Mucosa of rectum (tissue), 2 donors: ENCODE results near the gene STXBP5.
A peak's percentile ranks its signal among the peaks of the same experiment; 100 is the strongest.

ENCODE experiments used
- H3K27ac ChIP-seq, 2 donors: one replicate each; pipeline ENCODE4 v1.7.0; 2013; ENCODE audit warnings: inconsistent platforms in 2 of 2, low read depth in 2 of 2, low read length in 2 of 2
- H3K27me3 ChIP-seq, 2 donors: one replicate each; pipeline ENCODE4 v1.7.0; 2013; ENCODE audit warnings: low read length in 2 of 2; ENCODE audit not compliant: control insufficient read depth in 2 of 2, insufficient read depth in 2 of 2
- H3K36me3 ChIP-seq, 2 donors: one replicate each; pipeline ENCODE4 v1.7.0; 2013; ENCODE audit warnings: low read length in 2 of 2; ENCODE audit not compliant: control insufficient read depth in 2 of 2, insufficient read depth in 2 of 2
- H3K4me1 ChIP-seq, 2 donors: one replicate each; pipeline ENCODE4 v1.7.0; 2013; ENCODE audit warnings: low read length in 2 of 2, mild to moderate bottlenecking in 1 of 2; ENCODE audit not compliant: control insufficient read depth in 2 of 2, insufficient read depth in 2 of 2
- H3K4me3 ChIP-seq, 2 donors: one replicate each; pipeline ENCODE4 v1.7.0; 2013; ENCODE audit warnings: low read length in 2 of 2
- H3K9ac ChIP-seq, 2 donors: one replicate each; pipeline ENCODE4 v1.7.0; 2013; ENCODE audit warnings: low read length in 2 of 2, low read depth in 1 of 2, mild to moderate bottlenecking in 1 of 2
- H3K9me3 ChIP-seq, 2 donors: one replicate each; pipeline ENCODE4 v1.7.0; 2013; ENCODE audit warnings: low read length in 2 of 2; ENCODE audit not compliant: control insufficient read depth in 2 of 2
- donor health status: healthy.
- donor health status: Normal muscosa, but diverticular disease.

Gene STXBP5

DNA sequence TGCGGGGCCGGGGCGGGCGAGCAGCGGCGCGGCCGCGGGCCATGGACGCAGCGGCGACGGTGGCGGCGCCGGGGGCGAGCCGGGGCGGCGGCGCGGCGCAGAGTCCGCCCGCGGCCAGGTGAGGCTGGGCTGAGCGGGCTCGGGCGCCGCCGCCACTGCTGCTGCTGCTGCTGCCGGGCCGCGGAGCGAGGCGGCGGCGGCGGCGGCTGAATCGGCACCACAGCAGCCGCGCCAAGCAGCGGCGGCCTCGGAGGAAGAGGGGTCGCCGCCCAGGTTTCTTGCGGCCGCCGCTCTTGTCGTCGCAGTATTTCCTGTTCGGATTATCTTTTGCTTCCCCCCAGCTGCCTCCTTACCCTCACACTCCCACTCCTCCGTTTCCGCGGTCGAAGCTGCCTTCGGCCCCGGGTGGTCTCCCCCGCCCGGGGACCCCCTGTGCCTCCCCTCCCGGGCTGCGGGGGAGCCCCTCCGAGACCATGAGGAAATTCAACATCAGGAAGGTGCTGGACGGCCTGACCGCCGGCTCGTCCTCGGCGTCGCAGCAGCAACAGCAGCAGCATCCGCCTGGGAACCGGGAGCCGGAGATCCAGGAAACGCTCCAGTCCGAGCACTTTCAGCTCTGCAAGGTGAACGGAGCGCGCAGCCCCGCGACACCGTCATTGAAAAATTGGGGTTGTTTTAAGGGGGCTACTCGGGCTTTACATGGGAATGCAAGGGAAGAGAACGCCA lies at the start of gene STXBP5:
Gene STXBP5 (plus strand): TSS at position 358 of the 726 bp plus-strand sequence. CDS start 116 bp downstream, at position 474.
- H3K27me3 ChIP-seq: no peaks in the 10 kb centered on the region
- no peaks in the 10 kb centered on the region for H3K9me3 ChIP-seq
- peak within 1 kb of the TSS; percentile 97 to 98 for H3K27ac ChIP-seq
- no peaks in the 10 kb centered on the region for H3K36me3 ChIP-seq
- H3K4me1 ChIP-seq: peaks cover 4 to 7% of the 10 kb centered on the region in 2 donors
- H3K4me3 ChIP-seq: peak within 1 kb of the TSS; percentile 78 to 99
- H3K9ac ChIP-seq: peak within 1 kb of the TSS; percentile 96 to 98

DNA sequence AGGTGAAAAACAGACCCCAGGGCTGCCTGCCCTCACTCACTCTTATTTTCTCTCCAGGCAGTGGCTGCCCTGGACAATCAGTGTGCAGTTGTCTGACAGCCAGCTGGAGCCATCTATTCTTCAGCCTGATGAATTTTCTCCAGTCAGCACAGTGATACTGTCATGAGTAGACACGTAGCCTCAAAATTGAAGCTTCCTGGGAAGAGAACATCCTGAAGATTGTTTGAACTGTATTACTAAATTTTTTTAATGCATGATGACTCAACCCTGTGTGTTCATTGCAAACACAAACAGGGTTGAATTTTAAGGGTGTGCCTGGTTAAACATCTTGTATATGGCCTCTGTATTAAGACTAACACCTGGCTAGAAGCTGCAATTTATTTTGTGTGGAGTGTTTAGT lies 49.8 kb upstream of the STXBP5 start:
- H3K27me3 ChIP-seq: no peaks in the 10 kb centered on the region
- H3K9me3 ChIP-seq: no peaks in the 10 kb centered on the region
- peak overlapping the region; percentile 40 to 80 for H3K27ac ChIP-seq
- no peaks in the 10 kb centered on the region for H3K36me3 ChIP-seq
- peak overlapping the region in 1 of 2 donors; percentile 18 for H3K9ac ChIP-seq
- H3K4me1 ChIP-seq: peaks cover 0 to 26% of the 10 kb centered on the region in 2 donors
- peak overlapping the region; percentile 2 to 40 for H3K4me3 ChIP-seq

GRCh38 chr6:147156218-147156617 lies 48.0 kb upstream of the STXBP5 start:
- Histone ChIP-seq H3K36me3 (no peaks in the 10 kb centered on the region), H3K27ac (no peak overlapping the region), H3K27me3 (no peaks in the 10 kb centered on the region), H3K9ac (no peak overlapping the region), H3K4me1 (peaks cover 0 to 12% of the 10 kb centered on the region in 2 donors), H3K4me3 (no peak overlapping the region), H3K9me3 (no peaks in the 10 kb centered on the region)

DNA sequence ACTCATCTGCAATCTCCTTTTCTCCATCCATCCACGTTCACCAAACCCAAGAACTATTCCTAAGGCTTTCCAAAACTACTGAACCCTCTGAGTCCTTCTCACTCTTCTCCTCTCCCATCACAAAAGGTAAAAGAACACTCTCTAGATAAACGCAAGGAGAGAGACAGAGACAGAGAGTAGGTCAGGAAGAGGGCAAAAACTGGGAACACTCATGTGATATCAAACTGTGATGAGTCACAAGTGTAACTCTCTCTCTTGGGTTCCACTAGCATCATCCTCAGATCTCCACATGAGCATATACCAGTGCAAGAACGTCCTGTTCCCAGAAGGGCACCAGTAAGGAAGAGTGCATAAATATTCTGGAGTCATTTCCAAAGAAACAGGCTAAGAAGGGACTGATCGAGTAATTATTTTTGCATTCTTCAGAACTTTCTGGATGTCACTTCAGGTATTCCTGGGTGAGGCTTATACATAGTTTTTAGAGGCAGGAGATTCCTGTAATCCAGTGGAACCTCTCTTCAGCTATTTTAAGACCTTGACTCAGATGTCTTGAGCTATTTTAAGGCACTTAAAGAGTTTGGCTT lies 47.3 kb upstream of the STXBP5 start:
- Histone ChIP-seq H3K4me1 (peaks cover 0 to 12% of the 10 kb centered on the region in 2 donors), H3K4me3 (no peak overlapping the region), H3K36me3 (no peaks in the 10 kb centered on the region), H3K27me3 (no peaks in the 10 kb centered on the region), H3K9ac (no peak overlapping the region), H3K27ac (no peak overlapping the region), H3K9me3 (no peaks in the 10 kb centered on the region)

DNA sequence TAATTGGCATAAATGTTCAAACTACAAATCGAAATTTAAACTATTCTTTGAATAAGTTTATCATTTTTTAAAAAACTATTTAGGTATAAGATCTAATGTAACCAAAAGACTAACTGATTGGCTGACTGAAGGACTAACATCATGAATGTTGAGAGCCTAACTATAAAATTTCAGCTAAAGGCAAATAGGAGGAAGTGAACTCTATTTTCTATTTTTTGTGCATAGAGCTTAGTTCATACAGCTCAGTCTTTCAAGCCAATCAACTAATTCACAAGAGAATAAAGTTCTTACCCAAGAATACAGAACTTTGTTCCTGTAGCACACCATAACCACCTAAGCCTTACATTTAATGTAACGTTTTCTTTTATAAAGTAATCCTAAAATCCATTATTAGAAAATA lies 46.3 kb upstream of the STXBP5 start:
- Histone ChIP-seq H3K4me1 (peaks cover 0 to 15% of the 10 kb centered on the region in 2 donors), H3K4me3 (no peak overlapping the region), H3K27me3 (no peaks in the 10 kb centered on the region), H3K9ac (no peak overlapping the region), H3K9me3 (no peaks in the 10 kb centered on the region), H3K27ac (no peak overlapping the region), H3K36me3 (no peaks in the 10 kb centered on the region)

DNA sequence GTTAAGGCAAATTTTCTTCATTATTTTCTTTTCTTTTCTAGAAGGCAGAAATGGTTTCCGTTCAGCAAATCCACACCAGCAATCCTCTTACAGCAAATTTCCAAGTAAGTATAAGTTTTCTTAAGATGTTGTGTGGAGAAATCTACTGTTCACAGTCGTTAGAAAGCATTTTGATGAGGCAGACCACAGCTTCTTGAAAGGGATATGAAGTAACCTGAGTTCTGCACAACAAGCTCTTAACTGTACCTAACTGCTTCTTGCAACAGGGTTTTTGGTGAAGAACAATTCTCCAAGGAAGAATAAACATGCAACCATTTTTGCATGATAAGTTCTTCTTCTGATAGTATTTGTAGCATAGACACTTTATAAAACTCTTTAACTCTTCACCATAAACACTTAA lies 45.3 kb upstream of the STXBP5 start:
- Histone ChIP-seq H3K27ac (no peak overlapping the region), H3K9ac (no peak overlapping the region), H3K4me3 (no peak overlapping the region), H3K27me3 (no peaks in the 10 kb centered on the region), H3K4me1 (peaks cover 0 to 9% of the 10 kb centered on the region in 2 donors), H3K9me3 (no peaks in the 10 kb centered on the region), H3K36me3 (no peaks in the 10 kb centered on the region)

GRCh38 chr6:147159536-147160374 lies 44.5 kb upstream of the STXBP5 start:
- Histone ChIP-seq H3K27me3 (no peaks in the 10 kb centered on the region), H3K27ac (no peak overlapping the region), H3K9ac (no peak overlapping the region), H3K9me3 (no peaks in the 10 kb centered on the region), H3K4me1 (peaks cover 0 to 4% of the 10 kb centered on the region in 2 donors), H3K4me3 (no peak overlapping the region), H3K36me3 (no peaks in the 10 kb centered on the region)

- no peak overlapping the region for H3K4me3 ChIP-seq
- H3K9ac ChIP-seq: no peak overlapping the region
- peaks cover 0 to 4% of the 10 kb centered on the region in 2 donors for H3K4me1 ChIP-seq
- no peaks in the 10 kb centered on the region for H3K36me3 ChIP-seq
- H3K27ac ChIP-seq: no peak overlapping the region
- H3K27me3 ChIP-seq: no peaks in the 10 kb centered on the region
- no peaks in the 10 kb centered on the region for H3K9me3 ChIP-seq
These were observed 43.6 kb upstream of the STXBP5 start for GRCh38 chr6:147160593-147160992.

DNA sequence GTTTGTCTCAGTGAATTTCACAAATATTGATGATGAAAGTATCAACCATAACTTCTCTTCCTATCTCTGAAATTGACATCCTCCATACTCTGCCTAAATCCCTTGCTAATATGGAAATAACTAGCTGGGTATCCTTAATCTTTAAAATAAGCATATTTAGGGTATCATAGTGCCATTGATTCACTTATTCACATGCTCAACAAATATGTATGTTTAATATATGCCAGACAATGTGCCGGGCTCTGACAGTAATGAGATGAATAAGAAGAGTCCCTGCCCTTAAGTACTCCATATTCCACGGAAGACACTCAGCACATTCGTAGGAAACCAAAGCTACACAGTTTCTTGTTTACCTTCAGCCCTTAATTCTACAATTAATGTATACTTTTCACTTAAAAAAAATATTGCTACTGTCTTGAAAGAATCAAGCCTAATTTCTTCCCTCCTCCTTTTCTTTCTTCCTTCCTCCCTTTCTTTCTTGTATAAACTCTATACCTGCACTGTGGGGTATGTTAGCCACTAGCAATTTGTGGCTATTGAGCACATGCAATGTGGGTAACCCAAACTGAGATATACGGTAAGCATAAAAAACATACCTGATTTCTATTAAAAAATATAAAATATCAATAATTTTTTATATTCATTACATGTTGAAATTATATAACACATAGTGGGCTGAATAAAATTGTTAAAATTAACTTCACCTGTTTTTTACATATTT lies 42.8 kb upstream of the STXBP5 start:
- Histone ChIP-seq H3K4me1 (peaks cover 0 to 4% of the 10 kb centered on the region in 2 donors), H3K27me3 (no peaks in the 10 kb centered on the region), H3K4me3 (no peak overlapping the region), H3K9ac (no peak overlapping the region), H3K27ac (no peak overlapping the region), H3K9me3 (no peaks in the 10 kb centered on the region), H3K36me3 (no peaks in the 10 kb centered on the region)
